HG02623 (cell line): ENCODE measurements around the gene SEMA3C.

Experiments
- ATAC-seq: cut with Tn5 transposase; IDR thresholded peaks from one replicate; pipeline ENCODE4 v1.9.1; 2021; ENCODE audit warnings: moderate library complexity; ENCODE audit not compliant: unreplicated experiment

SEMA3C gene

GRCh38 chr7:80918909-80919721 is at the start of gene SEMA3C:
SEMA3C (minus strand) TSS chr7:80919051; CDS start chr7:80916781, 2,270 bp downstream.
- no peak for ATAC-seq

GRCh38 chr7:80968606-80969005 is 49.8 kb upstream of the SEMA3C start:
- ATAC-seq = no peak

- ATAC-seq = no peak
Measured at GRCh38 chr7:80967917-80968297, 49.1 kb upstream of the SEMA3C start.

- ATAC-seq = no peak
Measured at GRCh38 chr7:80967071-80967916, 48.4 kb upstream of the SEMA3C start.

GRCh38 chr7:80960244-80960795 is 41.5 kb upstream of the SEMA3C start:
- no peak for ATAC-seq

- ATAC-seq = no peak
Measured at GRCh38 chr7:80957226-80957777, 38.5 kb upstream of the SEMA3C start.

- no peak for ATAC-seq
Measured at GRCh38 chr7:80954191-80954590, 35.3 kb upstream of the SEMA3C start.

- no peak for ATAC-seq
Measured at GRCh38 chr7:80950550-80950967, 31.7 kb upstream of the SEMA3C start.

- no peak for ATAC-seq
Measured at GRCh38 chr7:80949449-80949848, 30.6 kb upstream of the SEMA3C start.

- no peak for ATAC-seq
Measured at GRCh38 chr7:80946858-80947257, 28.0 kb upstream of the SEMA3C start.

GRCh38 chr7:80945976-80946375 is 27.1 kb upstream of the SEMA3C start:
- ATAC-seq = no peak

- no peak for ATAC-seq
Measured at GRCh38 chr7:80943342-80943741, 24.5 kb upstream of the SEMA3C start.

- ATAC-seq = no peak
Measured at GRCh38 chr7:80942261-80943041, 23.6 kb upstream of the SEMA3C start.

GRCh38 chr7:80941208-80941758 is 22.4 kb upstream of the SEMA3C start:
- no peak for ATAC-seq

GRCh38 chr7:80940539-80941207 is 21.8 kb upstream of the SEMA3C start:
- no peak for ATAC-seq

GRCh38 chr7:80937336-80937735 is 18.5 kb upstream of the SEMA3C start:
- ATAC-seq = no peak

GRCh38 chr7:80935991-80936780 is 17.3 kb upstream of the SEMA3C start:
- ATAC-seq = no peak

- no peak for ATAC-seq
Measured at GRCh38 chr7:80934321-80934720, 15.5 kb upstream of the SEMA3C start.

GRCh38 chr7:80932536-80932935 is 13.7 kb upstream of the SEMA3C start:
- no peak for ATAC-seq
